Measurements from ENCODE around the gene MARK3. TPM values are rescaled to one million over a fixed set of nuclear protein-coding genes. Genes with fewer than 3 reads are reported as not detected.

Gene MARK3
- total and polyA plus RNA-seq, 8 donors = 52.6 to 157 (median 95.0) TPM

- DNase-seq = peak; percentile 92 to 97
- Histone ChIP-seq H3K27me3 (no peaks in the 10 kb centered on the region), H3K27ac (peak within 1 kb of the TSS; percentile 87 to 95 (median 93)), H3K4me3 (peak within 1 kb of the TSS; percentile 66 to 100 (median 94)), H3K36me3 (peaks cover 0 to 37% (median 27%) of the 10 kb centered on the region in 4 donors), H3K4me1 (peaks cover 54 to 95% (median 79%) of the 10 kb centered on the region in 4 donors), H3K9me3 (no peaks in the 10 kb centered on the region)
- 2 to 4% (median 3%) methylated on average over 42 to 67 of the region's 70 CpGs for WGBS, 5 donors
- TF ChIP-seq CTCF (IDR thresholded peaks at IDR 0.05) (no peak), EP300 (IDR thresholded peaks at IDR 0.05) (peak; percentile 35), POLR2A (IDR thresholded peaks at IDR 0.05) (no peak), POLR2AphosphoS5 (IDR thresholded peaks at IDR 0.05) (peak; percentile 70 to 85 (median 82))
- intact Hi-C loops (cut with DNase I; ENCODE audit: low total_unique reads) = no loop called here
These were observed 143.6 kb downstream of the MARK3 start, which contains the start of gene TRMT61A for GRCh38 chr14:103528587-103529382. TRMT61A (plus strand) TSS chr14:103529196; CDS start chr14:103529979, 783 bp downstream.

DNA sequence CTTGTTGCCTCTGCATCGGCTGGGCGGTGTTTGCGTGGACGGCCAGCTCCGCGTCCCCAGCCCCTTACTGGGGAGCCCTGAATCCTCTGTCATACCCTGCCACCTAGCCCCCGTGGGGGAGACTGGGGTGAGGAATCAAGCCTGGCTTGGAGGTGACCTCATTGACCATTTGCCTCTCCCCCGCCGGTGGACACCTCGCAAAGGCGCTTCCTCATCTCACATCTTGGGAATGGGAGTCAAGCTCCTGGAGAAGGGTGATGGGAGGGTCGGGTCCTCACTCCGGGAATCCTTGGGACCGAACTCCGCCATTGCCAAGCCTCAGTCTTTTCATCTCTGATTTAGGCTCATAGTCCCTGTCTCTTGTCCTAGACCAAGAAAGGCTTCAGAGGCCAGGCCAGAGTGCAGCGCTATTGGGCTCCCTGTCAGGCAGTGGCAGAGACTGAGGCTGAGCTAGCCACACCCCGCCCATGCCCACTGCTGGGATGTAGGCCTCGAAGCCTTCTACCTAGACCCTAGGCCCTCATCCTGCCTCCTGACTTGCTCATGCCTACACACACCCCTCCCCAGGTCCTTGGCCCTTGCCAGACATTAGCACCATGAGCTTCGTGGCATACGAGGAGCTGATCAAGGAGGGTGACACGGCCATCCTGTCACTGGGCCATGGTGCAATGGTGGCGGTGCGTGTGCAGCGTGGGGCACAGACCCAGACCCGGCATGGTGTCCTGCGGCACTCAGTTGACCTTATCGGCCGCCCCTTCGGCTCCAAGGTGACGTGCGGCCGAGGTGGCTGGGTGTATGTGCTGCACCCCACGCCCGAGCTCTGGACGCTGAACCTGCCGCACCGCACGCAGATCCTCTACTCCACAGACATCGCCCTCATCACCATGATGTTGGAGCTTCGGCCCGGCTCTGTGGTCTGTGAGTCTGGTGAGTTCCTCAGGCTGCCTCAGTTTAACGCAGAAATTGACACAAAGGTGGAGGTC is 144.5 kb downstream of the MARK3 start:
- Histone ChIP-seq H3K36me3 (peaks cover 3 to 46% (median 36%) of the 10 kb centered on the region in 4 donors), H3K9me3 (no peaks in the 10 kb centered on the region), H3K27me3 (no peaks in the 10 kb centered on the region), H3K27ac (peak overlapping the region; percentile 52 to 95 (median 93)), H3K4me3 (peak overlapping the region; percentile 66 to 100 (median 94)), H3K4me1 (peaks cover 59 to 96% (median 80%) of the 10 kb centered on the region in 4 donors)
- WGBS, 5 donors = 44 to 51% (median 49%) methylated on average over 21 to 42 of the region's 42 CpGs
- intact Hi-C loops (cut with DNase I; ENCODE audit: low total_unique reads) = no loop called here
- no peak for TF ChIP-seq CTCF (IDR thresholded peaks at IDR 0.05)
- TF ChIP-seq POLR2A (IDR thresholded peaks at IDR 0.05) = no peak
- no peak for TF ChIP-seq EP300 (IDR thresholded peaks at IDR 0.05)
- no peak for TF ChIP-seq POLR2AphosphoS5 (IDR thresholded peaks at IDR 0.05)
- no peak for DNase-seq

DNA sequence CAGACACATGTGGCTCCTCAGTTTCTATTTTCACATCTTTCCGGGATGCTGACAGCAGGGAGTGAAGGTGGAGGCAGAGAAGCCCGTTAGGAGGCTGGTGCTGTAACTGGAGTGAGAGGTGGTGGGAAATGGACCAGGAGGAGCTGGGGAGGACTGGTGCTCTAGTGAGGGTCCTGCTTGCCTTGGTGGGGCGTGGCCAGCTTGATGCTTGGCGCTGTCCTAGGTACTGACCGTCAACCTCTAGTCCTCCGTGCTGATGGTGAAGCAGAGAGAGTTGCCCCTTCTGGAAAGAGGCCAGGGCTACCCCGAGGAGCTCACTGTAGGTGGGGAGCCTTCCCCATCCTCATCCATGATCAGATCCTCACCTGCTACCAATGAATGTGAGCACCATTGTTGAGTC is 145.2 kb downstream of the MARK3 start:
- intact Hi-C loops (cut with DNase I; ENCODE audit: low total_unique reads) = no loop called here
- H3K36me3 ChIP-seq = peaks cover 5 to 53% (median 43%) of the 10 kb centered on the region in 4 donors
- H3K9me3 ChIP-seq = no peaks in the 10 kb centered on the region
- H3K4me1 ChIP-seq = peaks cover 55 to 97% (median 80%) of the 10 kb centered on the region in 4 donors
- 56 to 70% (median 58%) methylated on average over 7 of the region's 7 CpGs for WGBS, 5 donors
- no peak overlapping the region for H3K27ac ChIP-seq
- peak in 1 of 2 donors; percentile 68 for DNase-seq
- no peak for TF ChIP-seq CTCF (IDR thresholded peaks at IDR 0.05)
- no peak for TF ChIP-seq EP300 (IDR thresholded peaks at IDR 0.05)
- TF ChIP-seq POLR2A (IDR thresholded peaks at IDR 0.05) = no peak
- TF ChIP-seq POLR2AphosphoS5 (IDR thresholded peaks at IDR 0.05) = no peak
- peak overlapping the region in 3 of 4 donors; percentile 93 to 100 (median 94) for H3K4me3 ChIP-seq
- no peaks in the 10 kb centered on the region for H3K27me3 ChIP-seq

DNA sequence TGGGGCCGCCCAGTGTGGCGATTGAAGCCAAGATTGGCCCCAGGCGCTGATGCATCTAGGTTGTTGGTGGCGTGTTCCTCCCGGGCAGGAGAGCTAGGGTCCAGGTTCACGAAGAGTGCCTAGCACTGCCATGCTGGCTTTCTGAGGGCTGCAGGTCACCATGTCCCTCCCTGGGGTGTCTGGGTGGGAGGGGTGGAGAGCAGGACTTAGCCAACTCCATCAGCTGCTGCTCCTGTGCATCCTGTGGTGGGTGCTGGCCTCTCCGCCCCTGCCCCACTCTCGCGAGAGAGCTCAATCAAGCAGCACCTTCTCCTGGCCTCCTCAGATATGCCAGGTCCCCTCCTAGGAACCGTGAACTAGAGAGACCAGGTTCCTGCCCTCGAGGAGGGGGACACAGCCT is 145.6 kb downstream of the MARK3 start:
- Histone ChIP-seq H3K27me3 (no peaks in the 10 kb centered on the region), H3K27ac (peak overlapping the region in 1 of 5 donors; percentile 83), H3K4me1 (peaks cover 50 to 96% (median 78%) of the 10 kb centered on the region in 4 donors), H3K9me3 (no peaks in the 10 kb centered on the region), H3K4me3 (peak overlapping the region in 1 of 4 donors; percentile 100), H3K36me3 (peaks cover 5 to 58% (median 47%) of the 10 kb centered on the region in 4 donors)
- no peak for TF ChIP-seq POLR2A (IDR thresholded peaks at IDR 0.05)
- TF ChIP-seq POLR2AphosphoS5 (IDR thresholded peaks at IDR 0.05) = no peak
- TF ChIP-seq EP300 (IDR thresholded peaks at IDR 0.05) = no peak
- TF ChIP-seq CTCF (IDR thresholded peaks at IDR 0.05) = no peak
- WGBS, 5 donors = 85 to 96% (median 91%) methylated on average over 5 to 11 of the region's 11 CpGs
- no peak for DNase-seq
- intact Hi-C loops (cut with DNase I; ENCODE audit: low total_unique reads) = no loop called here
